Stimulated activated CD8-positive, alpha-beta memory T cell treated with anti-CD3 and anti-CD28 coated beads, Interleukin-4, amount 100 ng/mL, for 1 hour (primary cell): Measurements from ENCODE around the gene PEMT.

Experiments
- DNase-seq, 2 donors: peaks; one replicate each; pipeline ENCODE4 v3.0.0-alpha.2; 2020; ENCODE audit warnings: low read depth in 2 of 2, low spot score in 1 of 2

Gene PEMT

GRCh38 chr17:17503566-17504130 is 87.9 kb downstream of the PEMT start:
- DNase-seq: no peak

DNA sequence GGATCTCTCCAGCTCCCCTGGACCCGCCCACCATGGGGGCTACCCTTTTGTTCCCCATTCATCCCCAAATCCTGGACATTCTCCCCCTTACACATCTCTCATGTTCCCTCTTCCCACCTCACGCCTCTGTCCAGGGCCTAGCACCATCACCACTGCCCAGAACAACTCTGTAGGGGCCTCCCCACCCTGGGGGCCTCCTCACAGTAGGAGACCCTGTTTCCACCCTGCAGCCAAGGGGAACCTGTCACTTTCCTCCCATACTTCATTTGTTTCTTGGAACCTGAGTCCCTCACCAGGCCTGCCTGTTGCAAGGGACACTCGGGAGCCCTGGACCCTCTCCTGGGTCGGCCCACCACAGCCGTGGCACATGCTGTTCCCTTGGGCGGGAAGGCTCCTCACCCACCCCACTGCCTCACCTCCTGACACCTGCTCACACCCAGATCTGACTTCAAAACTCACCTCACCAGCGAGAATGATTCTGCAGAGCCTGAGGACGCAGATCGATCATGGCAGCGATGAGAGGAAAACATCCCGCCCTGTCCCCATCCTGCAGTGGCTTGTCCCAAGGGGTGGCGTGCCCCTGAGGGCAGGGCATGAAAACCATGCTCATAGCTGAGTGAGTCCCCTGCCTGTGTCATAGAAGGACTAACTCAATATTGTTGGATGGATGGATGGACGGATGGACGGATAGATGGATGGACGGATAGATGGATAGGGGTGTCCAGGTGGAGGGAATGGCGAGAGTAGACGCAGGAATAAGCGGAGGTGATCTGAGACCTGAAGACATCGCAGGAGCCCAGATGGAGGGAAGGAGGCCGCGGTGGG is 88.6 kb downstream of the PEMT start:
- DNase-seq: no peak

DNA sequence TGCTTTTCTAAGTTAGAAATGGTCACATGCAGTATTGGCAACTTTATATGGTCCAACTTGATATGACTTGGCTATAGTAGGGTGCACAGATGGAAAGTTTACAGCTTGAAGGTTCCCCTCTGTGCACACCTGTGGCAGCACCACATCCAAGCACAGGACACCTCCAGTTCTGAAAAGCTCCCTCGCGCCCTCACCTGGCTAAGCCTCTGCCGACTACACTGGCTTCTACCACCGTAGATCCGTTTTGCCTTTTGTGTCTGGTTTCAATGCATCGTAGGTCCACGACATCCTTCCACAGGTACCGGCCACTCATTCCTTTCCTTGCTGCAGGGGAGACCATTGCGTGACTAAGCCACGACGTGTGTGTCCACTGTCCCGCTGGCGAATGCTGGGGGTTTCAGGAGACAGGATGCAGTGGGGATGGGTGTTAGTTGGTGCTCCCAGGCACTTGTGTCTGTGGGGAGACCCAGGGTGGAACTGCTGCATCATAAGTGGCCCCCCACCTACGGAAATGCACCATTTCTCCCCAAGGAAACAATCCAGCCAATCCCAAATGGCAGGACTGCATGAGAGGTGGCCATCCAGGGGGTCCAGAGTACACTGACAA is 90.4 kb downstream of the PEMT start:
- DNase-seq: no peak

- DNase-seq: no peak
Observed at GRCh38 chr17:17499402-17500145, 91.9 kb downstream of the PEMT start.

GRCh38 chr17:17498606-17499301 is 92.8 kb downstream of the PEMT start:
- no peak for DNase-seq

GRCh38 chr17:17497845-17498520 is 93.5 kb downstream of the PEMT start:
- no peak for DNase-seq

DNA sequence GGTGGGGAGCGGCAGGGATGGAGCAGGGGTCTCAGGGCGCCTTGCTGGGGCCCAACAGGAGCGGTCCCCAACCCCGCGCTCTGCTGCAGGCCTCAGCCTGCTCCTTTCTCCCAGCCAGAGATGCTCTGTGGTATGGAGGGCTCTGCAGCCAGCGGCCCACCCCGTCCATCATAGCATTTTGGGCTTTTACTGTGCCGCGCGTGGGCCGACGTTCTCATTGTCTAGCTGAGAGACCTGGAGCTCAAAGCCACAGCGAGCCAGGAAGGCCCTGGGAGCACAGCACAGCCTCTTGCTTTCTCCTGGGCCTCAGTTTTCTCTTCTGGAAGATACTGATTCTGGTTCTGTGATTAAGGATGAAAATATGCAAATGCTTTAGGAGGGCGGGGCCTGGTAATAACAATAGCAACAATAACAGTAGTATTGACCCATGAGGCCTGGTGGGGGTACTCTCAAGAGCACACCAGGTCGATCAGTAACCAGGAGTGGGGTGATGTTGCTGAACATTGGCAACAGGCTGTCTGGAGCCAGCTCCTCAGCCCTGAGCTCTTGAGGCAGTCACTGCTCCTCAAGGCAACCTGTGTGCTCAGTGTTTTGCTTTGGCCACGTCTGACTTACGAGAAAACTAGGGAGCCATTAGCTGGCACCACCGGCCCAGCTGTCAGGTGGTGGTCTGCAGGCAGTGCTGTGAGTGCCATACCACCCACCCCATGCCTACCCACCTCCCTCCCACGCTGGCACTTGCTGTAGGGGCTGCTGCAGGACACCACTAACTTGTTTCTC is 94.3 kb downstream of the PEMT start:
- no peak for DNase-seq

DNA sequence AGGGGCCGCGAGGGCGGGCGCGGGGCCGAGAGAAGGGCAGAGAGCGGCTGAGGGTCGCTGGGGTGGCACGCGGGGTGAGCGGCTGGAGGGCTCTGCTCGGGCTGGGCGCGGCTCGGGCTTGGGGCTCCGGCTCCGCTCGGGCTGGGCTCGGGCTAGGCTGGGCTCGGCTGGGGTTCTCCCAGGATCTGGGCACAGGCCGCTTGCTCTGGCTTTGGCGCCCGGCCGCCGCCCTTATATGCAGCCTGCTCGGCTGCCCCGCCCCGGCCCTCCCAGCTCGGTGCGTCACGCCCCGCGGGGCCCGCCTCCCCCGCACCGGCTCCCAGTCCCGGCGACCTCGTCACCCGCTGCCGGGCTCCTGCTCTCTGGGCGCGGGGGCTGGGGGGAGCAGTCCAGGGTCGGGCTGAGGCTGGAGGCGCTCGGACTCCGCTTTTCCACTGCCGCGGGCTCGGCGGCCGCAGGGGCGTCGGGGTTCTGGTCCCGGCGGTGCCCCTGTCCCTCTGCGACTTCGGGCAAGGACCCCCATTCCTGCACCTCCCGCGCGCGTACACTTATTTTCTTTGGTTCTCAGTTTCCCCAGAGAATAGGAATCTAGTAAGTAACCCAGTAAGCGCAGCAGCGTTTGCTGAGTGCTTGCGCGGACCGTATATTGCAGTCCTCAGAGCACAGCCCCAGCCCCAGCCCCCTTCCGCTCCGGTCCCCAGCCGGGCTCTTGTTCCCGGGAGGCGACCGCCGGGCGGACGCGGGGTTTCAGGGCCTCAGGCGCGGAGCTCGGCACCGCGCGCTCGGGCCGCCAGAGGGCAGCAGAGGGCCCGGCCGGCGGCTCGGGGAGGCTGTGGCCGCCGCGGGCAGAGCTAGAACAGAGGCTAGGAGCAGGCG is 95.1 kb downstream of the PEMT start, which contains the start of gene RASD1:
RASD1 (minus strand) TSS at position 207 of the 876 bp plus-strand sequence. CDS start 214 bp downstream, outside the sequence.
- peak; percentile 44 to 59 for DNase-seq

GRCh38 chr17:17495536-17496188 is 95.8 kb downstream of the PEMT start:
- DNase-seq: peak in 1 of 2 donors; percentile 6

GRCh38 chr17:17494870-17495535 is 96.5 kb downstream of the PEMT start:
- DNase-seq: no peak

- no peak for DNase-seq
Observed at GRCh38 chr17:17494499-17494869, 97.0 kb downstream of the PEMT start.

GRCh38 chr17:17493986-17494466 is 97.5 kb downstream of the PEMT start:
- no peak for DNase-seq

- no peak for DNase-seq
Observed at GRCh38 chr17:17493249-17493985, 98.1 kb downstream of the PEMT start.

DNA sequence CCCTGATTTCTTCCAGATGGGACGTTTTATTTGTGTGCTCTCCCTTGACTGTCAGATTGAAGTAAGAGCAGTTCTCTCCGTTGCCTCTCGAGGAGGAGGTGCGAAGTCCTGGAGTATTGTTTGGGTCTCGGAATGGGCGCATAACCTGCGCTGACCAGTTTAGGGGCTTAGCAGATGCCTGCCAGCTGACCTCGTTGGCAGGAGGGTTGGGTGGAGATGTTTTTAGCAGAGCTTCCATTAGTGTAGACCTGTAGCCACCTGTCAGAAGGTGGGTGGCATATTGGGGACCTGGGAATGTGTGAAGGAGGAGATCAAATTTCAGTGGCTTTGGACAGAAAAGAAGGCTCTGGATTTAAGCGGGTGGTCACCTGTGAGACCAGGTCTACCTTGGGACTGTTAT is 98.9 kb downstream of the PEMT start:
- no peak for DNase-seq

- no peak for DNase-seq
Observed at GRCh38 chr17:17492085-17492484, 99.4 kb downstream of the PEMT start.

- no peak for DNase-seq
Observed at GRCh38 chr17:17491546-17491988, 99.9 kb downstream of the PEMT start.

GRCh38 chr17:17491031-17491471 is 100.5 kb downstream of the PEMT start:
- no peak for DNase-seq
